Left hindlimb (tissue), 1 donor: Measurements from ENCODE around the gene BBS12.

Source experiments
- DNase-seq: peaks from one replicate; pipeline ENCODE4 v3.0.0-alpha.2; 2018

Gene BBS12

DNA sequence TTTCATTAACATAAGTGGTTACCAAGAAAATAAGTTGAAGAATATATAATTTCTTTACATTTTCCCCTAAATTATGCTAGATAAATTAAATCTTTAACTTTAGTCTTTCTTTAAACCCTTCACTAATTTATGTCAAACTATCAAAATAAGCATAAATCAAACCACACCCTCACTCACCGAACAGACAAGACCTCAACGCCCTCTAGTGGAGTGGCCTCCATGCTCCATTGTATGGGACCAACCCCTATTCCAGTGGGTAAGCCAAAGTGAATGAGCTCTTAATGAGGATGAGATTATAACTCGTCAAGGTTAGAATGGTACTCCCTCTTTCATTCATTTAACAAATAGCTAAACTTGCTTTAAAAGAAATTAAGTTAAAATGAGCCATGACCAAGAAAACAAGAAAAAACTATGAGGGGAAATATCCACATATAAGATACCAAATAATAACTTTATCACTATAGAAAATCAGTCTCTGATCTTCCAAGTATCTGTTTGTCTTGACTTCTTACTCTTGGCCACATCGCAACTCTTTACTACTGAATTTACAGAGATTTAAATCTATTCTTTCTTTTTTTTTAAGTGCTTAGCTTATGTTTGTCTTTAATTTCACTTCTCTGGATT is 15.6 kb upstream of the BBS12 start:
- DNase-seq = no peak

DNA sequence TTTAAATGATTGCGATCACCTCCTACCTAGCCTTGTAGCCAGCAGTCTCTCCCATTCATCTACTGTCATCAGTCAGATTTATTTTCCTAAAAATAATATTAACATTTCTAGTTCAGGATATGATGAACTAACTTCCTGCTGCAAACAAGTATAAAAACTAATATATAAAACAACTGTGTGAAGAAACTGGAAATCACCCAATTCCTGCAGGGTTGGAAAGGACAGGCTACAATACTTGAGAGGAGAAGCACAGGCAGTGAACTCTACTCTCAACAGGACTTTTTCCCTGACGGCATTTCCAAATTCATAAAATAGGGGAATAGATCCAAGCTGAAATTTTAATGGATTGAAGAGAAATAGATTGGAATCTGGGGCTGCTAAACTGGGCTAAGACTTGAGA is 14.2 kb upstream of the BBS12 start:
- no peak for DNase-seq

DNA sequence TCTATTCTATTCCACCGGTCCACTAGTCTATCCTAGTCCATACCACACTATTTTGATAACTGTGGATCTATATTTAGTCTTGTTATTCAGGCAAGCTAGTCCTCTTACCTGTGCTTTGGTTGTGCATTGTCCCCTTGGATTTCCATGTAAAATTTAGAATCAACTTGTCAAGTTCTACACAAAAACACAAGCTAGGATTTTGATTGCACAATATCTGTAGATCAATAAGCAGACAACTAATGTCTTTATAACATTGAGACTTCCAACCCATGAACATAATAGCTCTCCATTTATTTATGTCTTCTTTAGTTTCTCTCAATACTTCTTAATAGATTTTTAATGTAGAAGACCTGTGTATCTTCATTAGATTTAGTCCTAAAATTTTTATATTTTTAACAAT is 10.2 kb upstream of the BBS12 start:
- DNase-seq = no peak

DNA sequence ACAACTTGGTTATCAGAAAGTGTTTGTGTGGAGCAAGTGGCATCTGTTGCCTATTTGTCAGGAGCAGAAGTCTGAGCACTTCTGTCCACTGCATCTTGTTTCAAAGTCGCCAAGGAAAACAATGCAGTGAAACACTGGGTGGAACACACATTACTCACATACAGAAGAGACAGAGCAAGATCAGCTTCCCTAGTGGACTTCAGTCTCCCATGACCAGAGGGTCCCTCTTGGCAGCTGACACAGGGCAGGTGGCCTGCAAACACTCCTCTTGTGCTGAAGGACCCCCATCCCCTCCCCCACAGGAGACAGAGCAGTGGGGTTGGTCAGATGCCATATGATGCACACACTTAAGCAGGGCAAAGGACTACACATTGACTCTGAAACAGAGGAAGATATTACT is 3.6 kb upstream of the BBS12 start:
- DNase-seq = no peak

DNA sequence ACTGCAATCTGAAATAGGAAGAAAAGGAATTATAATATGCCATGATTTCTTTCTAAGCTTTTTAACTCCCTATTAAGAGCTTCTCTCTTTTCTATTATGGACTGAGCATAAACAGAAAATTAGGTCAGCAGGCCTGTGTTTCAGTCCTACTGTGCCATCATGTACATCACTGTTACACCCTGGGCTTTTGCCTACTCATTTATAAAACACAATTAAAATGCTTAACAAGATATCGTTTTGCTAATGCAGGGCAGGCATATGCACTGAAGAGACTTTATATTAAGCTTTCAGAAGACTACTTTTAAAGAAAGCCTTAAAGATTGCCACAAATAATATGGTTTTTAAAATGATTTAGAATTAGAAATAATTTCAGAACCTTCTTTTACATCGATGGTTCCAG is 828 bp upstream of the BBS12 start:
- DNase-seq = no peak

DNA sequence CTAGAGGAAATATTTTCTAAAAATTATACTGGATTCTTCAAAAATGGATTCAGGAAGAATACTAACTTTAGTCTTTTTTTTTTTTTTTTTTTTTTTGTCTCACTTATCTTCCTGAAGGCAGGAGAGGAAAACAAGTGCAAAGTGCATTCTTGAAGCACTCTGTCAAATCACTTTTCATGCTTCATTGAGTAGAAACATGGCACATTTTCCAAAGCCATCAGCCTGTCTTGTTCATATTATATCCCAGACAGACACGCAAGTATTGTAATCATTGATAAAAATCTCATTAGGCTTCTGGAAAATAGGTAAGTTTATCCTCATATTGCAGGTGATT is 1.2 kb downstream of the BBS12 start:
- DNase-seq = no peak

DNA sequence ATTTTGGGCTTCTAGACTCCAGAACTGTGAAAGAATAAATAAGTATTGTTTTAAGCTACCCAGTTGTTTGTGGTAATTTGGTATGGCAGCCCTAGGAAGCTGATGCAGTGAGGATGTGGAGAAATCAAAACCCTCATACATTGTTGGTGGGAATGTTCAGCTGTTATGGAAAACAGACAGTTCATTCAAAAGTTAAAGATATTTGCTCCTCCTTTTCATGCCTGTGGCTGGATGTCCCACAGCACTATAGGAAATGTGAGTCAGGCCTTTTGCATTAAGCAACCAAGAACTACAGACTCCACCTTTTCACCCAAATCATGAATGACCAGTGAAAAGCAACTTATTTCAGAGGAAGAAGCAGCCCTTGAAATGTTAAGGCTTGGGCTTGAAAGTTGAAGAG is 6.7 kb downstream of the BBS12 start:
- DNase-seq = no peak

DNA sequence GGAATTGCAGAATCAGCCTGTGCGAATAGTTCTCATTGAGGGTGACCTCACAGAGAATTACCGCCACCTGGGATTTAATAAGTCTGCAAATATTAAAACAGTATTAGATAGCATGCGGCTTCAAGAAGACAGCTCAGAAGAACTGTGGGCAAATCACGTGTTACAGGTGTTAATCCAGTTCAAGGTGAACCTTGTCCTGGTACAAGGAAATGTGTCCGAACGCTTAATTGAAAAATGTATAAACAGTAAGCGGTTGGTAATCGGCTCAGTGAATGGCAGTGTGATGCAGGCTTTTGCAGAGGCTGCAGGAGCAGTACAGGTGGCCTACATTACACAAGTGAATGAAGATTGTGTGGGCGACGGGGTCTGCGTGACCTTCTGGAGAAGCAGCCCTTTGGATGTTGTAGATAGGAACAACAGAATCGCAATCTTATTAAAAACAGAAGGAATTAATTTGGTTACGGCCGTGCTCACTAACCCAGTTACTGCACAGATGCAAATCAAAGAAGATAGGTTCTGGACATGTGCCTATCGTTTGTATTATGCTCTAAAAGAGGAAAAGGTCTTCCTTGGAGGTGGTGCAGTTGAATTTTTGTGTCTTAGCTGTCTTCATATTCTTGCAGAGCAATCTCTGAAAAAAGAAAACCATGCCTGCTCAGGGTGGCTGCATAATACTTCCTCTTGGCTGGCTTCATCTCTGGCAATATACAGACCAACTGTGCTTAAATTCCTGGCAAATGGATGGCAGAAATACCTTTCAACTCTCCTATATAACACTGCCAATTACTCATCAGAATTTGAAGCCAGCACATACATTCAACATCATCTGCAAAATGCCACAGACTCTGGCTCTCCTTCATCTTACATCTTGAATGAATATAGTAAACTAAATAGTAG is 10.7 kb downstream of the BBS12 start:
- no peak for DNase-seq

DNA sequence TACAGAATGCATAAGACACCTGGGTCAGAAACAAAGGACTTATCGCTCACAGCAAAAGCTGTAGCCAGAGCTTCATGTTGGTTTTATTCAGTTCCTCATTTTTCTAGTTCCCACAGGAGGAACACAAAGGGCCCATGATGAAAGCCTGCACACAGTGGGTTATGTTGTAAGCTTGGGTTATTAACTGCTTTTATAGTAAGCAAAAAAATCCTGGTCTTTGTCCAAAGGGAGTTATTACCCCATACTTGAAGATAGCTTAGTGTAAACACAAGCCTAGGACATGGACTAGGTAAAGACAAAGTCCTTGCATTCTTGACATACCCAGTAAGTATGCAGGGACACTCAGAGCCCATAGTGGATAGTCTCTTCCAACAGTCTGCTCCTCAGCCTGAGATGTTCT is 11.7 kb downstream of the BBS12 start:
- DNase-seq = no peak

DNA sequence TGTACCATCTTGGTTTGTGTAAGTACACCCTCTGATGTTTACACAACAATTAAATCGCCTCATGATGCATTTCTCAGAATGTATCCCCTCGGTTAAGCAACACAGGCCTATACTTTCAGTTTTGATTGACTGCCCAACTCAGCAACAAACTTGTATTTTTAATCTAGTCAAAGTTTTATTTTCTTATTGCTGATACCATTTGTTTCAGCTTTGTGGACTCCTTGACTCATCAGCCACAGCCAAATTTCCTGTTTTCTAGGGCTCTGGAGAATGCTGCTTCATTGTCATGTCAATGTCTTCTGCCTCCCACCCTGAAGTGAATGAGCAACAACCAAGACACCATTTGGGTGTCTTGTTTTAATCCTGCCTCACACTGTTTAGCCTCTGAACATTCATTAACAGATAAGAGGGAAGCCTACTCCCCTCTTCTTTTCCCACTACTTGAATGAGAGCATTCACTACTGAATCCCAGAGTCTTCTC is 14.0 kb downstream of the BBS12 start:
- no peak for DNase-seq

DNA sequence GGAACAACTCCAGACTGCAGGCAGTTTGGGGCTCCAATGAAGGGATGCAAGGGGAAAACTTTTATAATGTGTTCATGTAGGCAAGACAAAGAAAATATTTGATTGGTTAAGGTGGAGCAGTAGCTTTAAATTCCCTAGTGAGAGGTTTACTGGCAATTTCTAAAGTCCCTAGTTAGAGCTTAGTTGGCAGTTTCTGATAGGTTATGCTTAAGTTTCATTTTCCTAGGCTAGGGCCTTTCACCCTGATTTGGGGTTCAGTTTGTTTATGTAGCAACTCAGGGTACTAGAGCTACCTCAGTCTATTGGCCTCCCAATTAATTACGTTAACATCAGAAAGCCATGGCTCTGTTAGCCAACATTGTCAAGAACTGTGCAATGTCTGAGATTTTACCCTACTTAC is 14.6 kb downstream of the BBS12 start:
- DNase-seq = no peak

DNA sequence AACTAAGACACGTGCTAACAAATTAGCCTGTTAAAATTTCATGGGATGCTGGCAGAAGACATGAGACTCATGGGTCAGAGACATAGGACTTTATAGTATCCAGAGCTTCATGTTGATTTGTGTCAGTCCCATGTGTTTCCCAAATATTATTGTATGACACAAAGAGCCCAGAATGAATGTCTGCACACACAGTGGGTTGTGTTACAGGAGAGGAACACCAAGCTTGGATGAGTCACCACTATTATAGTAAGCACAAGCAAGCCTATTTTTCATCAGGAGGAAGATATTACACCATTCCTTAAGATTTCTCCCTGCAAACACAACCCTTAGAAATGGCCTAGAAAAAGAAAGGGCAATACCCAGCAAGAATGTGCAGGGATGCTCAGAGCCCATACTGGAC is 15.4 kb downstream of the BBS12 start:
- no peak for DNase-seq

DNA sequence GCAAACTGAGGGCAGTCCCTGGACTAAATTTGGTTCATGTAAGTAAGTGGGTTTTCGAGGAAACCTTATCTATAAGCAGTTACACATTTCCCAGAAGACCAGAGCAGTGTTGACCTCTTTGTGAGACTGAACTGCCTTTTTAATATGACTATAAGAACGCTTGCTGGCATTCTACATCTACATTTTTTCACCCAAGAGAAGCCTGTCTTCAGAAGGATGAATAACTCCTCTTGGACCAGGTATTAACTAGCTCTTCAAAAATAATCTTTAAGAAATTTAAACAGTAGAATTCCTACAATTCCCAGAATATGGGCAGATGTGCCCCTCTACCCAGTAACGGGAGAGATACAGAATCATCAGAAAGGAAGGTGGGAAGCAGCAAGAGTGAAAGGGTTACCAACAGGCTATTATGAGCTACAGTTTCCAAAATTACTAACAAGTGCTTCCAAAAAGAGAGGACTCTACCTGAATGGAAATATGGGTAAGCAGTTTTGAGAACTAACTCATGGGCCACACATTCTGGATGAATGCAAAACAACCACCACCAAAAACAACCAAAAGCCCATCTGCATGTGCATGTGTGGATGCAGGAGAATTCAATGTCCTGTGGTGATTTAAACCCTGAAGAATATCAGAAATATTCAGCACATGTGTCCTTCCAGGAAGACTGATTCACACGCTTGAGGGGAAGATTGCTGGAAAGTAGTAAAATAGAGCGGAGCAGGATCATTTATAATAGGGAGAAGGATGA is 17.4 kb downstream of the BBS12 start:
- no peak for DNase-seq

DNA sequence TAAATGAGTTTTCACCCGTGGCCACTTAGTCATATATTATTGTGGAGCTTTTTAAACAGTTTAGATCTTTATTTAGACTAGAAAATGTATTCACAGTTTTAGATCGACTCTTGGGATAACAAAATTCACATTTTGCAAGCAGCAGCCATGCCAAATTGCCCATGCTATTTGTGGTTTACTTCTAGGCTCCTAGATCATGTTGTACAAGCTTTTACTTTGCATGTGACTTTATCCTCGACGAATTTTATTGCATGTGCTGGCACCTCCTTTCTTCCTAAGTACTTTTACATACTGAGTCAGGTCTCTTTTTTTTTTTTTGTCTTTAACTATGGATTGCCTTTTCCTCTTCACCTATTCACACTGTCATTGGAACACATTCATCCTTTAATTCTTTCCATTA is 23.2 kb downstream of the BBS12 start:
- no peak for DNase-seq

DNA sequence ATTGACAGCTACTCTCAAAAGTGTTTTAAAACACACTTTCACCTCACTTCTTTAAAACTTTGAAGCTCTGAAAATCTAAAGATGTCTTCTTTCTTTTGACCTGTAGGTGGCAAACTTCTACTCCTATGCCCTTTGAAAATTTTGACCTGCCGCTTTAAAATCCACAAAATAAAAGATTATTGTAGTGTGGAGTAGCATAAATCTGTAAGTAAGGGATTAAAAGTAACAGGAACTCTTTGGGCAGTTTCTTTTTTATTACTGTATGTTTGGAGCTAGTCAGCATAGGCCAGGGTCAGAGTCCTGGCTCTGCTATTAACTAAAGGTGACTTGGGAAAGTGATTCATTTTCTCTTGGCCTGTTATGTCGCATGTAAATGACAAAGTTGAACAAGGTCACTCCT is 25.5 kb downstream of the BBS12 start:
- no peak for DNase-seq

DNA sequence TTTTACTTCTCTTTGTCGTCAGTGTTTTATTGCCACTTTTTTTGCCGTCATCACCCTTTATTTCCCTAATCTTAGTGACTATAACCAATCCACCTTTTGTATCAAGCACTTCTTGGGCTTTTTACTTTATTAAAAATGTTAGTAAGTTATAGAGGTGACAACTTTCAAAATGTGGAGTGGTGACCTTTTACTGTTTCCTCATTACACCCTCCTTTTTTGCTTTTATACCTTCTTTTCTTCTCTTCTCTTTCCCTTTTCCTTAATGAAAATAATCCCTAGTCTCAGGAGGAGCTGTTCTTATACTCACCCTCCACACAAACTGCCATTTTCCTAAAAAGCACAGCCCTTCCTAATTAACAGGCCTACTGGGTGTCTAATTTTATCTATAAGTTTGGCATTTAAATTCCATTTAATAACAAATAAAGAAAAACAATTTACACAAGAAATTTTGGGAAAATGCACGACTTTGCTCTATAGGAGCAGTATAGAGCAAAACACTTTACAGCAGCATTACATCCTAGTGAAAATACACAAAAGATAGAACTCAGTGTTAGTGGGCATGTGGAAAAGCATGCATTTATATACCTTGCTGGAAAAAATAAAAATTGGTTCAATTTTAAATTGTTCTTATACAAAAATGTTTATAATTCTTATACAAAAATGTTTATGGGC is 27.3 kb downstream of the BBS12 start:
- no peak for DNase-seq

DNA sequence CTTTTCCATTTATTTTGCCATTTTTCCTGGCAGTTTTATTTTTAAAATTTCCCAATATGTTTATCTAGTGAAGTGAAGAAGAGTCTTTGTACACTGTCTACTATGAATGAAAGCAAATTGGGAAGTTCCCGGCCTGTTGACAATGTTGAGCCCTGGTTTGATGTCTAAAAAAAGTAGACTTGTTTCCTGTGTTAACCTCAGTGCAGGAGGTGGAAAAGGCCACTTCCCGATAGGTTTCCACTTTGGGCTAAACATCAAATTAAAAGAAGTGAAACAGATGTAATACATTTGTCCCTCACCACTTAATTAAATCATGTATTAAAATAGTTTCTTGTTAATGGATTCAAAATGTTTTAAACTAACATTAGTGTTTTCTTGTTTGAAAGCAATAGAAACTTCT is 30.0 kb downstream of the BBS12 start:
- DNase-seq = no peak

DNA sequence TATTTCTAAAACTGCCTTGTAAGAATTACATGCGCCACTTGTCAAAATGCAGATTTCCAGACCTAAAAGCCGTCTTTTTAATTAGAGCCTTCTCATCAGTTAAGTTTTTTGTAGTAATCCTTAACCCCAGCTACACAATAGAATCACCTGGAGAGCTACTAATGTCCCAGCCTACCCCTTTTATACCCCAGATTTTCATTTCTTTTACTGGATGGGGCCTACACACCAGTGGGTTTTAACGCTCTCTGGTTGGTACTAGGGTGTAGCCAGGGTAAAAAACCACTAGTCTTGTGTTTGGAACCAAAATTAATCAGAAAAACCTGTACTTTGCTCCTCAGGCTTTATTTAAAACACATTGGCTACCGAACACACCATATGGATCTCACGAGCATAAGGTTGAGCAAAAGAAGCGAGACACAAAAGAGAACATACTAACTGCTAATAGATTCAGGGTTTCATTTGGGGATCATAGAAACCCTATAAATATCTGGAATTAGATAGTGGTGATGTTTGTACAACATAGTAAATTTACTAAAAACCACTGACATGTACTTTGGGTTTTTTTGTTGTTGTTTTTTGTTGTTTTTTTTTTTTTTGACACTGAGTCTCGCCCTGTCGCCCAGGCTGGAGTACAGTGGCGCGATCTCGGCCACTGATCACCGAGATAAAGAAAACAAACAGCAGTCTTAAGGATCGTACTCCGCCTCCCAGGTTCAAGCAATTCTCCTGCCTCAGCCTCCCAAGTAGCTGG is 30.6 kb downstream of the BBS12 start:
- no peak for DNase-seq

DNA sequence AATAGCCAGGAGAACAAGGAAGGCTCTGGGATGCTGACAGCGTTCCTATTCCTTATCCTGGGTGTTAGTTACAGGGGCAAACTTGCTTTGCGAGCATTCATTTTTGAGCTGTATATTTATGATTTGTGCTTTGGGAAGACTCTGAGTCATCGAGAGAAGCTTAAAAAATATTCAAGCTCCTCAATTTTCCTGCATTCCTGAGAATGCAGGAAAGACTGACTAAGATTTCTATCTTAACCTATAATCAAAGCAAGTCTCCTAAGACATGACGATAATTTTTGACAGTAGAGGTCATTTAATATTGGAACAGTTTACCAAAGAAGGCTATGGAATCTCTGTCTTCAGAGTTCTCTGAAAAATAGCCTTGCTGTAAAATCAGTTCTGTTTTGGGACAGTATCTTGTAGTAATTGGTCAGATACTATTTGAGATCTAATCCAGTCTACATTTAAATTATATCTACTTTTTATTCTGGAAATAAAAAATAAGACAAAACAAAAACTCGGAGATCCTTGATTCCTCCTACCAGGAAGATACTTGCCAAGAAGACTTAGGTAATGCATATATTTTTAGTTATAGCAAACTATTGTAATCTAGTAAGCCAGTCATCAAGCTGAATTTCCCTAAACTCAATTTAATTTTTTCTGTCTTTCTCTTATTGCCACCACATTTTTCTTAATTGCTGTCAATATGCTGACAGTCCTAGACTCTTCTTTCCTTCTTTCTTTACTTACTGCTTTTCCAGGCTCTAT is 31.7 kb downstream of the BBS12 start:
- DNase-seq = no peak

DNA sequence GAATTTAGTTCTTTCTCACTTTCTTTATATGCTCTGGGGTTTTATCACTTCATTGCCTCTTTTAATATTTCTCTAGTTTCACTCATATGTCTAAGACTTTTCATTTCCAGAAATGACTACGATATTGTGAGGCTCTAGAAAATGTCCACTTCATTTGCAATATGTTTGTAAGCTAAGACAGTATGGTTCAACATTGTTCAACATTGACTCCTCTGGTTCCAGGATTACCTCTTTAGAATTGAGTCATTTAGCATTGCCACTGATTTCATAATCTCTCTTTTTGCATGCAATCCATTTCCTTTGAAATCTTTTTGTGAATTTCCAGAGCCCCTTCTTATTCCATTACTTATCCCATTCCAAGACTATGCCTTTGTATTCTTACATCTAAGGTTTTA is 32.3 kb downstream of the BBS12 start:
- DNase-seq = no peak

DNA sequence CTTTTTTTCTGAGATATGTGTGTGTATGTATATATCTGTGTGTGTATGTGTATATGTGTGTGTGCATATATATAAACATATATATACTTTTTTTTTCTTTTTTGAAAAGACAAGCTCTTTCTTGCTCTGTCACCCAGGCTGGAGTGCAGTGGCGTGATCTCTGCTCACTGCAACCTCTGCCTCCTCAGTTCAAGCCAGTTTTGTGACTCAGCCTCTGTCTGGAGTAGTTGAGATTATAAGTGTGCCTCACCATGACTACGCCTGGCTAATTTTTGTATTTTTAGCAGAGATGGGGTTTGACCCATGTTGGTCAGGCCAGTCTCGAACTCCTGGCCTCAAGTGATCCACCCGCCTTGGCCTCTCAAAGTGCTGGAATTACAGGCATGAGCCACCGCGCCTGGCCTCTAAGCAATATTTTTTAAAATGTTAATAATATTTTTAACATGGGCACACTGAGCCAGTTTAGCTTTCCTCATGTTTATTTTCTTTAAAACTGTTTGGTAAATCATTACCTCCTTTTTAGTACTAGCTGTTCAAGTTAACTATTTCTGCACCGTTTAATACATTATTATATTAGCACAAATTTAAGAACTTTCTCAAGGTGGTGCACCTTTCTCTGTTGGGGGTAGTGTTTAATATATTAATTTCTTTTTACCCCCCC is 33.3 kb downstream of the BBS12 start:
- no peak for DNase-seq
